AG04449 (cell line): ENCODE data around the gene CDCA8.

ENCODE experiments used
- CTCF ChIA-PET: fragments of 350-600 bp; formaldehyde crosslinking; extraction: SDS; loops from one replicate; lab custom pipeline; 2021; ENCODE audit warnings: antibody characterized with exemption; lab: Yijun Ruan, JAX
- POLR2A ChIA-PET: fragments of 400-600, 350-600 bp; formaldehyde crosslinking; extraction: SDS; loops from one replicate; lab custom pipeline; 2020; ENCODE audit warnings: antibody characterized with exemption, inconsistent platforms; lab: Yijun Ruan, JAX
- DNase-seq: peaks from one replicate; pipeline ENCODE4 v3.0.0-alpha.2; 2010; ENCODE audit warnings: low read depth, low spot score
- H3K4me3 ChIP-seq: 2 replicates; pipeline ENCODE4 v1.5.1; 2011; ENCODE audit warnings: low read depth, mild to moderate bottlenecking, control low read depth, low read length
- TF ChIP-seq, protein P1 (sequence below): IDR thresholded peaks from one replicate; pipeline ENCODE4 v1.5.1; 2011; ENCODE audit warnings: mild to moderate bottlenecking, moderate library complexity, low read length, control low read depth, inconsistent platforms; ENCODE audit not compliant: insufficient read depth; ENCODE audit errors: missing control alignments

Gene CDCA8

DNA sequence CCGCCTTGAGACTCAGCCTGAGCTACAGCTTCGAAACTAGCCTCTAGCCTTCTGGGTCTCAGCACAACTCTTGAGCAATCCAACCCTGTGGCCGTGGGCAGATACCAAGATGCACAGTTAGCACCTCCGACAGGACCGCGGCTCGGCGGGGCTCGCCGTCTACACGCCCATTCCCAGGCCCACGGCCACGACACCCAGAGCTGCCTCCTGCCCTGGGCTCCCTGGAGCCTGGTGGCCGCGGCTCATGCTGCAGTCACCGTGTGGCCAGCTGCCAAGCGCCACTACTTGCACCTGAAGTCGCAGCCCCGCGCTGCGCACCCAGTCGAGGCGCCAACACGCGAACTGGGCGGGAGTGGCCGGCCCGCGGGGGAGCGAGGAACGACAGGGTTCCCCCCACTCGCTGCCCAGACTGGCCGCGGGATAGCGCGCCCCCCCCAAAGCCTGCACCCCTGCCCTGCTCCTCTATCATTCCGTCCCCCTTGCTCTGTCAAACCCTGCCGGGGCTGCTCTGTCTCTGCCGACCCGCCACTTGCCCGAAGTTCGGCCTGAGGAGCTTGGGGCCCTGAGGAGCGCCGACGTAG lies 729 bp upstream of the CDCA8 start:
- POLR2A ChIA-PET, result interaction anchor here (1.2 kb wide), 2 partner anchors 116 to 168 kb away, joined by 3 to 9 read pairs; partner anchors contain the start of genes C1orf122, MTF1 and YRDC

DNA sequence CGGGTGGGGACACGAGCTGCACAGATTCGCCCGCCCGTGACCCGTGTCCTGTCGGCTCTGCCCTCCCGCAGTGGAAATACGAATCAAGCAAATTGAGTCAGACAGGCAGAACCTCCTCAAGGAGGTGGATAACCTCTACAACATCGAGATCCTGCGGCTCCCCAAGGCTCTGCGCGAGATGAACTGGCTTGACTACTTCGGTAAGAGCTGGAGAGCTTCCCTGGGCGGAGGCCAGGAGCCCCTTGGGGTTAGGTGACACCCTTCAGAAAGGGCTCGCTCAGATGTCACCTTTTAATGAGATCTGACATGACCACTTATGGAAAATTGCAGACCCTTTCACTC lies 489 bp downstream of the CDCA8 start:
- CTCF ChIA-PET, result interaction anchor here (0.7 to 7.1 kb wide), 8 partner anchors 11 to 168 kb away, joined by 3 to 57 read pairs (median 4); no protein-coding TSS in a partner anchor
- no peak for DNase-seq
- H3K4me3 ChIP-seq, result peak overlapping the region; percentile 98
- TF ChIP-seq, protein P1, sequence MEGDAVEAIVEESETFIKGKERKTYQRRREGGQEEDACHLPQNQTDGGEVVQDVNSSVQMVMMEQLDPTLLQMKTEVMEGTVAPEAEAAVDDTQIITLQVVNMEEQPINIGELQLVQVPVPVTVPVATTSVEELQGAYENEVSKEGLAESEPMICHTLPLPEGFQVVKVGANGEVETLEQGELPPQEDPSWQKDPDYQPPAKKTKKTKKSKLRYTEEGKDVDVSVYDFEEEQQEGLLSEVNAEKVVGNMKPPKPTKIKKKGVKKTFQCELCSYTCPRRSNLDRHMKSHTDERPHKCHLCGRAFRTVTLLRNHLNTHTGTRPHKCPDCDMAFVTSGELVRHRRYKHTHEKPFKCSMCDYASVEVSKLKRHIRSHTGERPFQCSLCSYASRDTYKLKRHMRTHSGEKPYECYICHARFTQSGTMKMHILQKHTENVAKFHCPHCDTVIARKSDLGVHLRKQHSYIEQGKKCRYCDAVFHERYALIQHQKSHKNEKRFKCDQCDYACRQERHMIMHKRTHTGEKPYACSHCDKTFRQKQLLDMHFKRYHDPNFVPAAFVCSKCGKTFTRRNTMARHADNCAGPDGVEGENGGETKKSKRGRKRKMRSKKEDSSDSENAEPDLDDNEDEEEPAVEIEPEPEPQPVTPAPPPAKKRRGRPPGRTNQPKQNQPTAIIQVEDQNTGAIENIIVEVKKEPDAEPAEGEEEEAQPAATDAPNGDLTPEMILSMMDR, result no peak
- POLR2A ChIA-PET, result no interaction called here

More for the DNA sequence above, 729 bp upstream of the CDCA8 start:
- CTCF ChIA-PET, result interaction anchor here (1.0 to 7.1 kb wide), 10 partner anchors 8 to 237 kb away, joined by 3 to 57 read pairs (median 5); partner anchors contain the start of gene MEAF6
- H3K4me3 ChIP-seq, result peak overlapping the region; percentile 86
- no peak for DNase-seq
- TF ChIP-seq, protein P1, result no peak

DNA sequence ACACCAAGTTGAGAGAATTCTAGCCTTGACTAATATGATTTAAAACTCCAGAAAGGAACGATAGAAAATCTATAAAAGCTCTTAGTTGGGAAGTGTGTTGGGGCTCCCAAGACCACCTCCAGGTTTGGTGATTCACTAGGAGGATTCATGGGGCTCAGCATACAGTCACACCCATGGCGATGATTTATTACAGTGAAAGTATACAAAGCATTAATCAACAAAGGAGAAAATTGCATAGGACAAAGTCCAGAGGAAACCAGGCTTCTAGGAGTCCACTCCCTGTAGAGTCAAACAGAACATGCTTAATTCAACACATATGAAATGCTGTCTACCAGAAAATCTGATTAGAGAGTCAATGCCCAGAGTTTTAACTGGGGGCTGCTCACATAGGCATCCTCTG lies 4.8 kb downstream of the CDCA8 start:
- POLR2A ChIA-PET, result no interaction called here
- CTCF ChIA-PET, result interaction anchor here (0.9 kb wide), 1 partner anchor 163 kb away, joined by 4 read pairs; no protein-coding TSS in a partner anchor
- no peak overlapping the region for H3K4me3 ChIP-seq
- no peak for DNase-seq
- TF ChIP-seq, protein P1, result no peak

DNA sequence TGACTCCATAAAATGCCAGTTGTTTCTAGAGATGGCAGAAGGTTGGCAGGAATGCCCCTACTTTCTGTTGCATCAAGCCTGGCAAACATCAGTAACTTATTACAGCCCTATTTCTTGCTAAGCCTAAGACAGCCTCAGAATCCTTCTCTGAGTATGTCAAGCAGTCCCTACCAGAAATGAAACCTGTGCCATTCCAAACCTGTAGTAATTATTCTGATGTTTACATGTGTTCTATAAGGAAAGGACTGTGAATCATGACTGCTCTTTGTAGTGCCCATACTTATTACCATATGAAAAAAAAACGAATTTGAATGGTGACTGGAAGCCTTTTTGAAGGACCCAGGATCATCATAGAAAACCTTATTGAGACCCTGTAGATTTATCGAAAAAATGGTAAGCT lies 5.4 kb downstream of the CDCA8 start:
- no peak for DNase-seq
- CTCF ChIA-PET, result no interaction called here
- no peak overlapping the region for H3K4me3 ChIP-seq
- TF ChIP-seq, protein P1, result no peak
- POLR2A ChIA-PET, result no interaction called here

DNA sequence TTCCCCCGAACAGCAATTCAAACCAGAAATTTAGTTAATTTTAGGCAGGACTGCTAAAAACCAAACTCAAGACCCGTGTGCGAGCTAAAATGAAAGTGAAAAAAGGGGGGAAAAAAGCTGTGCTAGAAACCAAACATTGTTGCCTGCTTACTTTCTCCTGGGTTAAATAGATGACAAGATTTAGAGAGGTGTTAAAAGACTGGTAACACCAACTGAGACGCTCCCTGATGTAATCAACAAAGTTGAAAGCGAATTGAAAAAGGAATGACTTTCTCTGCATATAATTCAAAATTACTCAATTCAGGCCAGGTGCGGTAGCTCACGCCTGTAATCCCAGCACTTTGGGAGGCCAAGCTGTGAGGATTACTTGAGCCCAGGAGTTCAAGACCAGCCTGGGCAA lies 6.8 kb downstream of the CDCA8 start:
- no peak for DNase-seq
- ChIA-PET POLR2A (no interaction called here), CTCF (interaction anchor here (1.6 to 2.0 kb wide), 3 partner anchors 8 to 17 kb away, joined by 5 to 8 read pairs (median 5); a partner anchor contains a TSS)
- no peak overlapping the region for H3K4me3 ChIP-seq
- TF ChIP-seq, protein P1, result no peak

DNA sequence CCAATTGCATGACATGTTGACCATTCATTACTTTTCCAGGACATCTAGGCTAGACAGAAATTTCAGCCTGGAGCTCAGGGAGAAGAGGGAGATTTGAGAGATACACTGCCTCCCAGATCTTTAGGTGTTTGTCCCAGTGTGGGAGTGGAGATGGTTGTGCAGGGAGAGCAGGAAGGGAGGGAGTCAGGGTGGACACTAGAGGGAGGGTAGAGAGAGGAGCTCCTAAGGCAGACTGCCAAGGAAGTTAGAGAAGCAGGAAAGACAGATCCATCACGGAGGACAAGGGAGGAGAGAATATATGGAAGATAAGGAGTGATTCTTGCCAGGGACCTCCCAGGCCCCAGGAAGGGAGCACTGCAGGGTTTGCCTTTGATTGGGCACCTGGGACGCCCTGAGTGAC lies 8.7 kb downstream of the CDCA8 start:
- TF ChIP-seq, protein P1, result no peak
- DNase-seq, result no peak
- H3K4me3 ChIP-seq, result no peak overlapping the region
- POLR2A ChIA-PET, result interaction anchor here (1.3 kb wide), 1 partner anchor 107 kb away, joined by 5 read pairs; the partner anchor contains the start of genes C1orf122 and YRDC
- CTCF ChIA-PET, result interaction anchor here (2.0 kb wide), 2 partner anchors 10 to 19 kb away, joined by 5 to 8 read pairs; a partner anchor contains a TSS
